ENCODE results near the gene WNT5B. TPM values are rescaled to one million over a fixed set of nuclear protein-coding genes. Genes with fewer than 3 reads are reported as not detected.

WNT5B gene
- total and polyA plus RNA-seq, 2 of the 4 experiments (the other 2 are of a cell fraction): 83.7 to 102 TPM

- TF ChIP-seq RFX5 (IDR thresholded peaks at IDR 0.05; ENCODE audit: low read depth, low read length): no peak
Measured at GRCh38 chr12:1660304-1661187, 31.5 kb downstream of the WNT5B start (continued).

- H3K79me1 ChIP-seq (ENCODE audit: low read depth in 1 of 2, low read length in 2 of 2): no peaks in the 10 kb centered on the region
- peak overlapping the region; percentile 37; the same call in 1 of the 2 replicates for H3K9ac ChIP-seq (ENCODE audit: low read depth, low read length)
- H4K20me1 ChIP-seq (ENCODE audit: insufficient read depth, low read length): peaks cover 4% of the 10 kb centered on the region; the same call in 1 of the 2 replicates
- dilution Hi-C loops (cut with HindIII; ENCODE audit: low sequenced_read_pairs, unreplicated experiment) (no loop called here), intact Hi-C loops (cut with micrococcal nuclease) (no loop called here), in situ Hi-C loops (cut with MboI; ENCODE audit: low sequenced_read_pairs) (loop anchor here (25.0 kb wide), 1 partner anchor 626 kb away; no protein-coding TSS in a partner anchor)
- no peak overlapping the region for H2BK120ac ChIP-seq (ENCODE audit: low read depth, low read length)
- H3K4me1 ChIP-seq (ENCODE audit: control insufficient read depth, insufficient read depth, low read length): peaks cover 2% of the 10 kb centered on the region; the same call in 1 of the 2 replicates
- 0 out of 2 replicates have a peak overlapping the region, but pooled peaks have one; percentile 8 for H4K91ac ChIP-seq (ENCODE audit: insufficient read depth, low read depth, low read length)
- no peak overlapping the region for H2AK5ac ChIP-seq (ENCODE audit: low read depth, low read length)
- H3K9me1 ChIP-seq (ENCODE audit: insufficient read depth, low read length): 0 out of 2 replicates have a peak, but pooled peaks cover 4% of the 10 kb centered on the region
- DNase-seq: peak; percentile 82
- peak overlapping the region; percentile 45 for H3K4me3 ChIP-seq (ENCODE audit: insufficient read depth, low read depth, low read length)
- peak overlapping the region; percentile 22; the same call in 1 of the 2 replicates for H3K4ac ChIP-seq (ENCODE audit: low read depth, low read length)
- peak overlapping the region; percentile 83 for H2AFZ ChIP-seq (replicated peaks; ENCODE audit: low read length, poor library complexity)
- peak overlapping the region; percentile 45; the same call in 1 of the 2 replicates for H3K18ac ChIP-seq (ENCODE audit: low read depth, low read length)
- TF ChIP-seq RFX5 (IDR thresholded peaks at IDR 0.05; ENCODE audit: low read depth, low read length): no peak
- peak; percentile 72; the same call in 1 of the 2 replicates for TF ChIP-seq MAZ (IDR thresholded peaks at IDR 0.05; ENCODE audit: borderline replicate concordance, low read depth, low read length)
- TF ChIP-seq RAD21 (IDR thresholded peaks at IDR 0.05; ENCODE audit: low read length): peak; percentile 9; the same call in 1 of the 2 replicates
- peak; percentile 85 for TF ChIP-seq MXI1 (IDR thresholded peaks at IDR 0.05; ENCODE audit: borderline replicate concordance, low read depth, low read length)
- peak; percentile 97 for TF ChIP-seq BHLHE40 (IDR thresholded peaks at IDR 0.05; ENCODE audit: low read depth, low read length)
- peak overlapping the region; percentile 84 for H3K4me2 ChIP-seq (ENCODE audit: low read depth, low read length)
- no peak overlapping the region for H2BK20ac ChIP-seq (ENCODE audit: low read depth, low read length)
- no peaks in the 10 kb centered on the region; the same call in 1 of the 2 replicates for H3K27me3 ChIP-seq (ENCODE audit: control insufficient read depth, insufficient read depth, low read length)
- peak overlapping the region; percentile 63; the same call in 1 of the 2 replicates for H3K14ac ChIP-seq (replicated peaks; ENCODE audit: low read depth, low read length)
- no peak overlapping the region for H2BK15ac ChIP-seq (ENCODE audit: low read depth, low read length)
- ATAC-seq (ENCODE audit: low read depth): peak; percentile 92
- H3K9me3 ChIP-seq (ENCODE audit: control insufficient read depth, insufficient read depth, low read length): no peaks in the 10 kb centered on the region
- CTCF ChIA-PET: interaction anchor here (0.6 kb wide), 1 partner anchor 617 kb away, joined by 3 read pairs; no protein-coding TSS in a partner anchor
- WGBS, 2 experiments (ENCODE audit: extremely low coverage in 2 of 2, insufficient read length in 1 of 2): 4% methylated on average over 18 of the region's 69 CpGs; no CpG with 5 or more reads in 1 of the 2 experiments
- POLR2A ChIA-PET (ENCODE audit: unreplicated experiment): no interaction called here
- peak overlapping the region; percentile 37 to 84; a peak in 3 of 4 replicates for H4K8ac ChIP-seq (ENCODE audit: low read depth in 2 of 2, low read length in 2 of 2)
- BruUV-seq (replicated peaks): no TSS peak
- no peak overlapping the region; the same call in 1 of the 2 replicates for H3K23ac ChIP-seq (ENCODE audit: low read depth, low read length)
- no peak overlapping the region for H2AK9ac ChIP-seq (replicated peaks; ENCODE audit: low read depth, low read length, poor library complexity)
- H4K5ac ChIP-seq (ENCODE audit: low read depth, low read length): peak overlapping the region; percentile 62; the same call in 1 of the 2 replicates
- no peak overlapping the region for H3K56ac ChIP-seq (ENCODE audit: extremely low read depth, insufficient read depth, low read length)
- H2BK5ac ChIP-seq (ENCODE audit: low read depth, low read length, poor library complexity, severe bottlenecking): no peak overlapping the region
- H3K36me3 ChIP-seq (ENCODE audit: control insufficient read depth, insufficient read depth, low read length): no peaks in the 10 kb centered on the region
- H3K27ac ChIP-seq (ENCODE audit: insufficient read depth, low read length): peak overlapping the region; percentile 5; the same call in 1 of the 2 replicates
Measured at GRCh38 chr12:1661553-1662335, 32.7 kb downstream of the WNT5B start.
